ENCODE results near the gene SVBP.

The SVBP gene

DNA sequence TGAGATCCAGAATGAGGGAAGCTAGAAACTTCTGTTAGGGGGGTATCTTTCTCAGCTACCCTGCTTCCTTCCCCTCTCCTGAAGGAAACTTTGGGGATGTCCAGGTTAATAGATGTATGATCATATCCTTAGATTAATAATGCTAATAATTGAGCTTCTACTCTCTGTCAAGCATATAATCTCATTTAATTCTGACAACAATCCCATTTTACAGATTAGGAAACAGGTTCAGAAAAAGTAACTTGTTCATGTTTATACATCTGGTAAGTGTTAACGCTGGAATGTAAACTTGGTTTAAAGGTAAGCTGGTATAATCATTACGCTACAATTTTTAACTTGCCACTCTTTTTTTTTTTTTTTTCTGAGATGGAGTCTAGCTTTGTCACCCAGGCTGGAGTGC lies 34.1 kb downstream of the SVBP start:
- H4K20me1 ChIP-seq: peaks cover 0 to 14% (median 0%) of the 10 kb centered on the region in 11 experiments; a peak in 6 of 22 replicates
- H3K9ac ChIP-seq: no peak overlapping the region
- H3K4me1 ChIP-seq: peaks cover 13 to 39% (median 20%) of the 10 kb centered on the region in 10 experiments
- H3K4me2 ChIP-seq: peak overlapping the region in 2 of 11 experiments; percentile 22 to 37; a peak in 2 of 22 replicates
- no peak overlapping the region for H3K27ac ChIP-seq
- peaks cover 18 to 56% (median 46%) of the 10 kb centered on the region in 11 experiments for H3K36me3 ChIP-seq
- no peak for TF ChIP-seq Cebpa-rat (IDR thresholded peaks at IDR 0.05)
- no peak overlapping the region for H3K4me3 ChIP-seq
- no peaks in the 10 kb centered on the region for H3K9me3 ChIP-seq (replicated peaks in 1 of 11)
- peaks cover 0 to 11% (median 0%) of the 10 kb centered on the region in 11 experiments; a peak in 4 of 22 replicates for H3K27me3 ChIP-seq

DNA sequence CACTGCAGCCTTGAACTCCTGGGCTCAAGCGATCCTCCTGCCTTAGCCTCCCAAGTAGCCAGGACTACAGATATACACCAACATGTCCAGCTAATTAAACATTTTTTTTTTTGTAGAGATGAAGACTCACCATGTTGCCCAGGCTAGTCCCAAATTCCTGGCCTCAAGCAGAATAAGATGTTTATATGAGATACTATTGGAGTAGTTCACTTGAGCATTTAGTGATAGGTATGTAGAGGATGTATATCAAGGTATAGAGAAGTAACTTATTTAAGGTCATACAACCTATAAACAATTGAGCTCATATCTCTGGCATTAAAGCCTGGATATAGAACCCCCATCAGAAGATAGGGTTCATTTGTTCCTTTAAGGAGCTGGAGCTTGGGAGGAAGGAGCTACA lies 37.0 kb downstream of the SVBP start:
- H4K20me1 ChIP-seq: peaks cover 0 to 31% (median 8%) of the 10 kb centered on the region in 11 experiments; a peak in 9 of 22 replicates
- no peak overlapping the region for H3K4me2 ChIP-seq
- no peaks in the 10 kb centered on the region for H3K9me3 ChIP-seq (replicated peaks in 1 of 11)
- H3K27ac ChIP-seq: no peak overlapping the region
- H3K36me3 ChIP-seq: peaks cover 46 to 86% (median 75%) of the 10 kb centered on the region in 11 experiments
- TF ChIP-seq Cebpa-rat (IDR thresholded peaks at IDR 0.05): no peak
- no peak overlapping the region for H3K4me3 ChIP-seq
- peaks cover 7 to 31% (median 11%) of the 10 kb centered on the region in 10 experiments for H3K4me1 ChIP-seq
- peaks cover 0 to 11% (median 0%) of the 10 kb centered on the region in 11 experiments; a peak in 4 of 22 replicates for H3K27me3 ChIP-seq
- H3K9ac ChIP-seq: no peak overlapping the region

DNA sequence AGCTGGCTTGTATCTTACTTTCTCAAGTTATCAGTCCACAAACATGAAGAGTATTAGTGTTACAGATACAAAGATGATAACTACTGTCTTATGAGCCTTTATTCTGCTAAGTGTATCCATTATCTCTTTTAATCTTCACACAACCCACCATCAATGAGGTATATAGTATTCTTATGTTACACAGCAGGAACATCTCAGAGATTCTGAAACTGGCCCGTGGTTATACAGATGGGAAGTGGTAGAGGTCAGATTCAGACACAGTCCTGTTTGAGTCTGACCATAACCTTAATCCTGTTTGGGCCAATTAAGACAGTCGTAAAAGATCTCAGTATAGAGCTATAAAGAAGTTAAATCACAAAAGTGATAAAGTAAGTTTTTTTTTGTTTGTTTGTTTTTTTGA lies 37.5 kb downstream of the SVBP start:
- Histone ChIP-seq H3K4me3 (no peak overlapping the region), H3K36me3 (peaks cover 51 to 90% (median 80%) of the 10 kb centered on the region in 11 experiments), H4K20me1 (peaks cover 0 to 28% (median 8%) of the 10 kb centered on the region in 11 experiments; a peak in 10 of 22 replicates), H3K9me3 (replicated peaks in 1 of 11) (no peaks in the 10 kb centered on the region), H3K27ac (no peak overlapping the region), H3K27me3 (peaks cover 0 to 6% (median 0%) of the 10 kb centered on the region in 11 experiments; a peak in 4 of 22 replicates), H3K4me2 (no peak overlapping the region), H3K9ac (no peak overlapping the region), H3K4me1 (peaks cover 3 to 26% (median 7%) of the 10 kb centered on the region in 10 experiments; a peak in 19 of 20 replicates)
- no peak for TF ChIP-seq Cebpa-rat (IDR thresholded peaks at IDR 0.05)

DNA sequence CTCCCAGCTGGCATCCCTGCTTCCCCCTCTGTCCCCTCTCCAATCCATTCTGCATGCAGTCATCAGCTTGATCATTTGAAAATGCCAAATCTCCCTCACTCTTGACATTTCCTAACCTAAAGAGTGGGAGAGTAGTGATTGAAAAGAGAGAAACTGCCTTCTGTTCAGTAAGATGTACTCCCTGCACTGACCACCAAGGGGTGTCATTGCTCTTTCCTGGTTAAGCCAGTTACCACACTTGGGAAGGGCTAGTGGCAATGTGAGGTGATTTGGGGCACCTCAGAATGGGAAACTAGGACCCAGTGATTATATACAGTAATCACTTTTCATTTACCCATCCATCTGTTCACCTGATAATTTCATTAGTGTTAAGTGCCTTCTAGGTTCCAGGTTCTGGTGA lies 39.3 kb downstream of the SVBP start:
- no peak overlapping the region for H3K27ac ChIP-seq
- H3K27me3 ChIP-seq: no peaks in the 10 kb centered on the region
- H3K4me1 ChIP-seq: peaks cover 0 to 22% (median 2%) of the 10 kb centered on the region in 10 experiments; a peak in 6 of 20 replicates
- peaks cover 0 to 27% (median 16%) of the 10 kb centered on the region in 11 experiments; a peak in 12 of 22 replicates for H4K20me1 ChIP-seq
- H3K4me2 ChIP-seq: no peak overlapping the region
- no peak overlapping the region for H3K9ac ChIP-seq
- H3K4me3 ChIP-seq: no peak overlapping the region
- no peaks in the 10 kb centered on the region for H3K9me3 ChIP-seq (replicated peaks in 1 of 11)
- peaks cover 59 to 100% (median 90%) of the 10 kb centered on the region in 11 experiments for H3K36me3 ChIP-seq
- TF ChIP-seq Cebpa-rat (IDR thresholded peaks at IDR 0.05): no peak

DNA sequence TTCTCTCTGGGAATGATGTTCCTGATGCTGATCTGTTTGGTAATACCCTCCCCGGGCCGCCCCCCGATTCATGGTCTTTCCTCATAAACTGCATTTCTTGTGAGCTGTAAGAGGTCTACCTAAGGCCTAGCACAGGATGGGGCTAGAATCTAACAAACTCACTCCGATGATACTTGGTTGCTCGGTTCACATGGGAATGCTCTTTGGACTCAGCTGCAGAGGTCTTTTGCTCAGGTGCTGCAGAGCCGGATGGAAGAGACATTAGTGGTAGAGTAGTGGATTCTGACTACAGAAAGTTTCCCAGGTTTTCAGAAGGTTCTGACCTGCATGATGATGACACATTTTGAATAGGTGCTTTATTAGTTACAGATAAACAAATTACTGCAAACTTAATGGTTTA lies 40.7 kb downstream of the SVBP start:
- peaks cover 0 to 41% (median 19%) of the 10 kb centered on the region in 11 experiments; a peak in 12 of 22 replicates for H4K20me1 ChIP-seq
- peaks cover 0 to 15% (median 0%) of the 10 kb centered on the region in 10 experiments; a peak in 3 of 20 replicates for H3K4me1 ChIP-seq
- TF ChIP-seq Cebpa-rat (IDR thresholded peaks at IDR 0.05): no peak
- H3K27me3 ChIP-seq: no peaks in the 10 kb centered on the region
- no peaks in the 10 kb centered on the region for H3K9me3 ChIP-seq (replicated peaks in 1 of 11)
- H3K36me3 ChIP-seq: peaks cover 54 to 99% (median 89%) of the 10 kb centered on the region in 11 experiments
- no peak overlapping the region for H3K9ac ChIP-seq
- H3K4me2 ChIP-seq: no peak overlapping the region
- no peak overlapping the region for H3K27ac ChIP-seq
- H3K4me3 ChIP-seq: no peak overlapping the region

DNA sequence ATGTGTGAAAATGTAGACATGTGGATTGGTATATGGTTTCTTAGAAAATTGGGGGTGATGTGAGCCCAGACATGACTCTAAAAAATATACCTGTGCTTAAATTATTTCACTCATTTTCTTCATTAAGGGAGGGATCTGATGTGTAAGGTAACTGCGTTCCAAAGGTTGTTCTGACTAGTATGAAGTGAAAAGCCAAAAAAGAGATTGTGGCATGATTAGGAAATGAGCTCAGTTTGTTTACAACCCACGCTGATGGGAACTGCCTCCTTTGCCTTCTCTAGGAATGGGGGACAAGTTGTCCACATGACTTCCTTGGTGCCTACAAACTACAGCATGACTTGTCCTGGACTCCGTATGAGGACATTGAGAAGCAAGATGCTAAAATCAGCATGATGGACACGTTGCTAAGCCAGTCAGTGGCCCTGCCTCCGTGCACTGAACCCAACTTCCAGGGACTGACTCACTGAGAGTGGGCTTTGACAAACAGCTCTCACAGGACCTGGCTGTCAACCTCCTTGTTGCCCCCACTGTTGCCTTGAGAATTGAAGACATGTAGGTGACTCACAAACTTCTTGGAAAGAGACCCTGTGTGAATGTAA lies 42.2 kb downstream of the SVBP start:
- H3K36me3 ChIP-seq: peaks cover 58 to 96% (median 85%) of the 10 kb centered on the region in 11 experiments
- no peak overlapping the region for H3K4me3 ChIP-seq
- no peak for TF ChIP-seq Cebpa-rat (IDR thresholded peaks at IDR 0.05)

DNA sequence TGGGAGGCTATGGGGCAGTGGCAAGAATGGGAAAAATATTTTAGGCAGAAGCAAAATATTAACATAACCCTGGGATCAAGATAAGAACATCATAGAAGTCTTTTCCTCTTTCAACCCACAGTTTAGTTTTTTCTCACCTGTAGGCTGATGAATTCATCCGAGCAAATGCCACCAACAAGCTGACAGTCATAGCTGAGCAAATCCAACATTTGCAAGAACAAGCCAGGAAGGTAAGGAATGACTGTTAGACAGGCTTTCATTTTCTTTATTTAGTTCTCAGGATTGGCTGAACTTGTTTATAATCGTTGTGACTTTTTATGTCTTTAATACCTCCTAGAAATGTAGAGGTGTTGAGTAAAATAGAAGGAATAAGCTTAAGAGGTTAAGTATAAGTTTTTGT lies 43.8 kb downstream of the SVBP start:
- H3K9me3 ChIP-seq (replicated peaks in 1 of 11): no peaks in the 10 kb centered on the region

More for the DNA sequence above, 42.2 kb downstream of the SVBP start:
- Histone ChIP-seq H3K4me2 (no peak overlapping the region), H3K4me1 (peaks cover 0 to 8% (median 0%) of the 10 kb centered on the region in 10 experiments; a peak in 2 of 20 replicates), H3K27ac (no peak overlapping the region), H4K20me1 (peaks cover 0 to 49% (median 19%) of the 10 kb centered on the region in 11 experiments; a peak in 12 of 22 replicates), H3K9me3 (replicated peaks in 1 of 11) (no peaks in the 10 kb centered on the region), H3K9ac (no peak overlapping the region), H3K27me3 (no peaks in the 10 kb centered on the region)

DNA sequence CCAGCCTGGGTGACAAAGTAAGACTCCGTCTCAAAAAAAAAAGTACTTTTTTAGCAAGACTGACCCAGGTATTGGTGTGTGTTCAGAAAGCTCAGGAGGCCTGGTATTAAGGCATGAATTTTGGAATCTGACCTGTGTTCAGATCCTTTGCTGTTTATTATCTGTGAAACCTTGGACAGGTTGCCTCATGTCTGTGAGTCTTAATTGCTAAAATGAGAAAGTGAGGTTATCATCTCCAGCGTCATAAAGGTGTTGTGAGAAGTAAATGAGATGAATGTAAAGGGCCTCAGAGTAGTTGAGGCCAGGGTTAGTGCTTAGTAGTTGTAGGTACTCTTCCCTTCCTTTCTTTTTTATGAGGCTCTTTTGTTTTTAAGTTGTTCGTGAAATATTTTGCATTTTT lies 47.4 kb downstream of the SVBP start:
- peak overlapping the region in 5 of 11 experiments; percentile 11 to 93 (median 90); a peak in 5 of 22 replicates for H3K4me2 ChIP-seq
- H3K27ac ChIP-seq: no peak overlapping the region
- H3K27me3 ChIP-seq: no peaks in the 10 kb centered on the region
- no peaks in the 10 kb centered on the region for H3K9me3 ChIP-seq (replicated peaks in 1 of 11)
- H4K20me1 ChIP-seq: peaks cover 7 to 59% (median 15%) of the 10 kb centered on the region in 11 experiments; a peak in 19 of 22 replicates
- peaks cover 19 to 32% (median 28%) of the 10 kb centered on the region in 10 experiments for H3K4me1 ChIP-seq
- no peak overlapping the region for H3K9ac ChIP-seq
- no peak overlapping the region for H3K4me3 ChIP-seq
- no peak for TF ChIP-seq Cebpa-rat (IDR thresholded peaks at IDR 0.05)
- peaks cover 19 to 58% (median 47%) of the 10 kb centered on the region in 11 experiments for H3K36me3 ChIP-seq

More for the DNA sequence above, 43.8 kb downstream of the SVBP start:
- Histone ChIP-seq H3K27ac (no peak overlapping the region), H3K27me3 (no peaks in the 10 kb centered on the region), H3K4me1 (peaks cover 1 to 16% (median 13%) of the 10 kb centered on the region in 10 experiments), H3K4me3 (no peak overlapping the region), H4K20me1 (peaks cover 0 to 49% (median 19%) of the 10 kb centered on the region in 11 experiments; a peak in 12 of 22 replicates), H3K4me2 (no peak overlapping the region), H3K36me3 (peaks cover 54 to 95% (median 83%) of the 10 kb centered on the region in 11 experiments), H3K9ac (no peak overlapping the region)
- TF ChIP-seq Cebpa-rat (IDR thresholded peaks at IDR 0.05): no peak

DNA sequence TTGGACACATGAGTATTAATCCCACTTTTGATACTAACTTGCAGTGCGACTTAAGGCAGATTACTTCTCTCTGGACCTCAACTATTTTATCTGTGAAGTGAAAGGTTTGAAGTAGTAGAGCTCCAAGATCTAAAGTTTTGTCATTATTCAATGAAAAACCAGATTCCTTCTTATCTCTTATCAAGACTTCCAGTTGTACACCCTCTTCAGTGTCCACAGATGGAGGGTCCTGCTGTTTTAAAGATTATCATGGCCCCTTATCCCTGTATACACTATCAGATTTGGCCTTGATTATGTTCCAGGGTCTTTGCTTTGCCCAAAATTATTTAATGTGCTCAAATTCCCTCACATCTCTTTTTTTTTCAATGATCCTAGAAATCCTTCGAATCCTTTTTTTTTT lies 49.0 kb downstream of the SVBP start:
- H3K4me3 ChIP-seq: peak overlapping the region; percentile 87 to 99 (median 96)
- H3K9ac ChIP-seq: peak overlapping the region; percentile 90 to 96 (median 93)
- peaks cover 36 to 46% (median 42%) of the 10 kb centered on the region in 10 experiments for H3K4me1 ChIP-seq
- no peaks in the 10 kb centered on the region for H3K9me3 ChIP-seq (replicated peaks in 1 of 11)
- peak overlapping the region in 7 of 11 experiments; percentile 81 to 90 (median 87); a peak in 9 of 22 replicates for H3K27ac ChIP-seq
- no peaks in the 10 kb centered on the region for H3K27me3 ChIP-seq
- peaks cover 8 to 59% (median 25%) of the 10 kb centered on the region in 11 experiments; a peak in 19 of 22 replicates for H4K20me1 ChIP-seq
- peaks cover 4 to 48% (median 32%) of the 10 kb centered on the region in 11 experiments; a peak in 20 of 22 replicates for H3K36me3 ChIP-seq
- peak overlapping the region; percentile 80 to 93 (median 90) for H3K4me2 ChIP-seq
- TF ChIP-seq Cebpa-rat (IDR thresholded peaks at IDR 0.05): no peak

Data from BLaER1 treated with 17β-estradiol and CSF1 and Interleukin-3, amounts not matched to agents 10 nM and 100 nM (cell line).